ENCODE measurements around the gene RPS27.
"Not testable (repeated sequence)": the region's sequence is repeated elsewhere in the genome, so short reads cannot be mapped to it uniquely, and the experiment has no call there.

The RPS27 gene

DNA sequence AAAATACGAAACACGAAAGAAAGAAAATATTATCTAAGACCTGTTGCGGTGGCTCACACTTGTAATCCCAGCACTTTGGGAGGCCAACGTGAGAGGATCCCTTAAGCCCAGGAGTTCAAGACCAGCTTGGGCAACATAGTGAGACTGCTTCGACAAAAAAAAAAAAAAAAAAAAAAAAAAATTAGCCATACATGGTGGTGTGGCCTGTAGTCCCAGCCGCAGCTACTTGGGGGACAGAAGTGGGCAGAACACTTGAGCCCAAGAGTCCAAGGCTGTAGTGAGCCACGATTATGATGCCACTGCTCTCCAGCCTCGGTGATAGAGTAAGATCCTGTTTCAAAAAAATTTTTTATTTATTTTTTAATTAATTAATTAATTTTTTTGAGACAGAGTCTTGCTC is 2.9 kb upstream of the RPS27 start:
- TF ChIP-seq, protein P1, sequence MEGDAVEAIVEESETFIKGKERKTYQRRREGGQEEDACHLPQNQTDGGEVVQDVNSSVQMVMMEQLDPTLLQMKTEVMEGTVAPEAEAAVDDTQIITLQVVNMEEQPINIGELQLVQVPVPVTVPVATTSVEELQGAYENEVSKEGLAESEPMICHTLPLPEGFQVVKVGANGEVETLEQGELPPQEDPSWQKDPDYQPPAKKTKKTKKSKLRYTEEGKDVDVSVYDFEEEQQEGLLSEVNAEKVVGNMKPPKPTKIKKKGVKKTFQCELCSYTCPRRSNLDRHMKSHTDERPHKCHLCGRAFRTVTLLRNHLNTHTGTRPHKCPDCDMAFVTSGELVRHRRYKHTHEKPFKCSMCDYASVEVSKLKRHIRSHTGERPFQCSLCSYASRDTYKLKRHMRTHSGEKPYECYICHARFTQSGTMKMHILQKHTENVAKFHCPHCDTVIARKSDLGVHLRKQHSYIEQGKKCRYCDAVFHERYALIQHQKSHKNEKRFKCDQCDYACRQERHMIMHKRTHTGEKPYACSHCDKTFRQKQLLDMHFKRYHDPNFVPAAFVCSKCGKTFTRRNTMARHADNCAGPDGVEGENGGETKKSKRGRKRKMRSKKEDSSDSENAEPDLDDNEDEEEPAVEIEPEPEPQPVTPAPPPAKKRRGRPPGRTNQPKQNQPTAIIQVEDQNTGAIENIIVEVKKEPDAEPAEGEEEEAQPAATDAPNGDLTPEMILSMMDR (IDR thresholded peaks at IDR 0.05; ENCODE audit: insufficient read depth, low read depth, low read length, missing control alignments) = no peak

GRCh38 chr1:153991151-153991630 is 629 bp downstream of the RPS27 start:
- TF ChIP-seq, protein P1 (IDR thresholded peaks at IDR 0.05; ENCODE audit: insufficient read depth, low read depth, low read length, missing control alignments) = no peak
- peak overlapping the region; percentile 88 for H3K4me3 ChIP-seq (ENCODE audit: low read length)
- DNase-seq (ENCODE audit: low read depth) = no peak

More for the DNA sequence above, 2.9 kb upstream of the RPS27 start:
- DNase-seq (ENCODE audit: low read depth) = no peak
- no peak overlapping the region for H3K4me3 ChIP-seq (ENCODE audit: low read length)

DNA sequence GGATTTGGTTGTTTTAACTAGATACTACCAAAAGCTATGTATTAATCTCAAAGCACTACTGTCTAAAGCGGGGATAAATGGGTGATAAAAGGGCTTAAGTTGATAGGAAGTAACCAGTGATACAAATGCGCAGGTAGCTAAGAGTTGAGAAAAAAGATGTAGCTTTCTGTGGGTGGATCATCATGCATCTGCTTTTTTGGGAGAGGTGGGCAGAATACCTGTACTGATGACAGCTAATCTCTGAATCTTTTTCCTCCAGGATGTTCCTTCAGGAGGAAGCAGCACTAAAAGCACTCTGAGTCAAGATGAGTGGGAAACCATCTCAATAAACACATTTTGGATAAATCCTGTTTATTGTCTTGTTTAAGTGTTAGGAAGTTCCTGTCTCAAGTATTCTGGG is 1.2 kb downstream of the RPS27 start:
- H3K4me3 ChIP-seq (ENCODE audit: low read length) = peak overlapping the region; percentile 88
- DNase-seq (ENCODE audit: low read depth) = no peak
- TF ChIP-seq, protein P1 (IDR thresholded peaks at IDR 0.05; ENCODE audit: insufficient read depth, low read depth, low read length, missing control alignments) = no peak

GRCh38 chr1:153995202-153995601 is 4.6 kb downstream of the RPS27 start:
- H3K4me3 ChIP-seq (ENCODE audit: low read length) = no peak overlapping the region
- no peak for DNase-seq (ENCODE audit: low read depth)
- TF ChIP-seq, protein P1 (IDR thresholded peaks at IDR 0.05; ENCODE audit: insufficient read depth, low read depth, low read length, missing control alignments) = no peak

GRCh38 chr1:153995640-153996039 is 5.1 kb downstream of the RPS27 start:
- TF ChIP-seq, protein P1 (IDR thresholded peaks at IDR 0.05; ENCODE audit: insufficient read depth, low read depth, low read length, missing control alignments) = no peak
- no peak overlapping the region for H3K4me3 ChIP-seq (ENCODE audit: low read length)
- DNase-seq (ENCODE audit: low read depth) = no peak

GRCh38 chr1:153996882-153997281 is 6.3 kb downstream of the RPS27 start:
- not testable (repeated sequence) for DNase-seq (ENCODE audit: low read depth); H3K4me3 ChIP-seq (ENCODE audit: low read length)

DNA sequence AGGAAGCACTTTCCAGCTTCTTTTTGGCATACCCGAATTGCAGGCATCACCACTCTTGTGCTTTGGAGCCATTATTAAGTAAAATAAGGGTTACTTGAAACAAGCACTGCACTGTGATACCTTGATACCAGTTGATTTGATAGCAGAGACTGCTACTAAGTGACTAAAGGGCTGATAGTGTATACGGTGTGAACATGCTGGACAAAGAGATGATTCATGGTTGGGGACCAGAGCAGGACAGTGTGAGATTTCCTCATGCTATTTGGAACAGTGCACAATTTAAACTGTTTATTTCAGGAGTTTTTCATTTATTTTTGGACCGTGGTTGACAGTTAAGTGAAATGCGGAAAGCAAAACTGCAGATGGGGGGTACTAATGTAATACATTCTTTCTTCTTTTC is 9.9 kb downstream of the RPS27 start:
- TF ChIP-seq, protein P1 (IDR thresholded peaks at IDR 0.05; ENCODE audit: insufficient read depth, low read depth, low read length, missing control alignments) = no peak
- no peak overlapping the region for H3K4me3 ChIP-seq (ENCODE audit: low read length)
- no peak for DNase-seq (ENCODE audit: low read depth)

Data from epithelial cell of esophagus (primary cell).